Ishikawa (cell line): ENCODE results near the gene CHAC1.

Source experiments
- CEBPB ChIP-seq: IDR thresholded peaks from 2 replicates; pipeline ENCODE4 v1.6.1; 2012
- CREB1 ChIP-seq: IDR thresholded peaks from 2 replicates; pipeline ENCODE4 v1.6.1; 2012; ENCODE audit warnings: low read depth
- EP300 ChIP-seq: IDR thresholded peaks from 2 replicates; pipeline ENCODE4 v1.6.1; 2012; ENCODE audit warnings: borderline replicate concordance
- FOXM1 ChIP-seq: IDR thresholded peaks from 2 replicates; pipeline ENCODE4 v1.6.1; 2012; ENCODE audit warnings: low read depth, borderline replicate concordance
- MAX ChIP-seq: IDR thresholded peaks from 2 replicates; pipeline ENCODE4 v1.6.1; 2012
- NFIC ChIP-seq: IDR thresholded peaks from 2 replicates; pipeline ENCODE4 v1.6.1; 2012
- RAD21 ChIP-seq: IDR thresholded peaks from 2 replicates; pipeline ENCODE4 v1.6.1; 2012; ENCODE audit warnings: low read depth
- TAF1 ChIP-seq: IDR thresholded peaks from 2 replicates; pipeline ENCODE4 v1.6.1; 2012; ENCODE audit warnings: low read depth, mild to moderate bottlenecking
- TCF12 ChIP-seq: IDR thresholded peaks from 2 replicates; pipeline ENCODE4 v1.6.1; 2012; ENCODE audit warnings: low read depth
- TEAD4 ChIP-seq: IDR thresholded peaks from 2 replicates; pipeline ENCODE4 v1.6.1; 2012
- USF1 ChIP-seq: IDR thresholded peaks from 2 replicates; pipeline ENCODE4 v1.6.1; 2012
- YY1 ChIP-seq: IDR thresholded peaks from 2 replicates; pipeline ENCODE4 v1.6.1; 2012; ENCODE audit warnings: low read depth
- ZBTB7A ChIP-seq: IDR thresholded peaks from 2 replicates; pipeline ENCODE4 v1.6.1; 2012; ENCODE audit warnings: low read depth
- TF ChIP-seq, protein P1 (sequence below): IDR thresholded peaks from 2 replicates; pipeline ENCODE4 v1.6.1; 2012; ENCODE audit warnings: low read depth, mild to moderate bottlenecking

The CHAC1 gene

DNA sequence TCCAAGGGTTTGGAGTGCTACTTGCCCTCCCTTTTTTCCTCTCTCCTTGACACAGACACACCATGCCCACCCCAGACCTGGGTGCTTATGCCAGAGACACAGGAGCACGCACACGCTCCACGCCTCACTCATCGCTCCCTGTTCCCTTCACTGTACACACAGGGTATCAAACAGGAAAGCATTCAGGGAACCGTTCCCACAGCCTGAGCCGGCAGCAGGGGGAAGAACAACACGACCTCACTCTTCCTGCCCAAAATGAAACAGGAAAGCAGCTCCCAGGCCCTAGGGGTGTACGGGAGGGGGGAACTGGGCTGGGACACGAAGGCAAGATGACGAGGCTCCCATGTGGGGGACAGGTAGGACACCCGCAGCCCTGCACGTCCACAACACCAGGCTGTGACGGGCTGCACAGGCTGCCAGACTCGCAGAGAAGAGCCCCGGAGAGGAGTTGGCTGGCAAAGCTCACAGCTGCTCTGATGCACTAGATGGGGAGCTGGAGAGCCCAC is 12.9 kb upstream of the CHAC1 start:
- no peak for TF ChIP-seq FOXM1
- TF ChIP-seq NFIC = no peak
- no peak for TF ChIP-seq MAX
- TF ChIP-seq, protein P1, sequence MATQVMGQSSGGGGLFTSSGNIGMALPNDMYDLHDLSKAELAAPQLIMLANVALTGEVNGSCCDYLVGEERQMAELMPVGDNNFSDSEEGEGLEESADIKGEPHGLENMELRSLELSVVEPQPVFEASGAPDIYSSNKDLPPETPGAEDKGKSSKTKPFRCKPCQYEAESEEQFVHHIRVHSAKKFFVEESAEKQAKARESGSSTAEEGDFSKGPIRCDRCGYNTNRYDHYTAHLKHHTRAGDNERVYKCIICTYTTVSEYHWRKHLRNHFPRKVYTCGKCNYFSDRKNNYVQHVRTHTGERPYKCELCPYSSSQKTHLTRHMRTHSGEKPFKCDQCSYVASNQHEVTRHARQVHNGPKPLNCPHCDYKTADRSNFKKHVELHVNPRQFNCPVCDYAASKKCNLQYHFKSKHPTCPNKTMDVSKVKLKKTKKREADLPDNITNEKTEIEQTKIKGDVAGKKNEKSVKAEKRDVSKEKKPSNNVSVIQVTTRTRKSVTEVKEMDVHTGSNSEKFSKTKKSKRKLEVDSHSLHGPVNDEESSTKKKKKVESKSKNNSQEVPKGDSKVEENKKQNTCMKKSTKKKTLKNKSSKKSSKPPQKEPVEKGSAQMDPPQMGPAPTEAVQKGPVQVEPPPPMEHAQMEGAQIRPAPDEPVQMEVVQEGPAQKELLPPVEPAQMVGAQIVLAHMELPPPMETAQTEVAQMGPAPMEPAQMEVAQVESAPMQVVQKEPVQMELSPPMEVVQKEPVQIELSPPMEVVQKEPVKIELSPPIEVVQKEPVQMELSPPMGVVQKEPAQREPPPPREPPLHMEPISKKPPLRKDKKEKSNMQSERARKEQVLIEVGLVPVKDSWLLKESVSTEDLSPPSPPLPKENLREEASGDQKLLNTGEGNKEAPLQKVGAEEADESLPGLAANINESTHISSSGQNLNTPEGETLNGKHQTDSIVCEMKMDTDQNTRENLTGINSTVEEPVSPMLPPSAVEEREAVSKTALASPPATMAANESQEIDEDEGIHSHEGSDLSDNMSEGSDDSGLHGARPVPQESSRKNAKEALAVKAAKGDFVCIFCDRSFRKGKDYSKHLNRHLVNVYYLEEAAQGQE = no peak
- no peak for TF ChIP-seq USF1
- no peak for TF ChIP-seq TAF1
- no peak for TF ChIP-seq YY1

- TF ChIP-seq CREB1 (no peak), FOXM1 (no peak), YY1 (no peak), TAF1 (no peak), NFIC (no peak), MAX (no peak)
- TF ChIP-seq, protein P1 = no peak
Measured at GRCh38 chr15:40941068-40941527, 12.2 kb upstream of the CHAC1 start.

GRCh38 chr15:40941528-40942336 is 11.5 kb upstream of the CHAC1 start:
- peak; percentile 59; the same call in 1 of the 2 replicates for TF ChIP-seq ZBTB7A
- no peak for TF ChIP-seq CREB1
- TF ChIP-seq, protein P1 = no peak
- peak; percentile 52 for TF ChIP-seq USF1
- TF ChIP-seq TCF12 = peak; percentile 30; the same call in 1 of the 2 replicates
- peak; percentile 42 for TF ChIP-seq YY1
- no peak for TF ChIP-seq FOXM1
- TF ChIP-seq TAF1 = no peak
- TF ChIP-seq RAD21 = peak; percentile 48; the same call in 1 of the 2 replicates
- TF ChIP-seq EP300 = no peak
- TF ChIP-seq CEBPB = no peak
- no peak for TF ChIP-seq NFIC
- TF ChIP-seq MAX = peak; percentile 72
- peak; percentile 57; the same call in 1 of the 2 replicates for TF ChIP-seq TEAD4

- no peak for TF ChIP-seq CREB1
- TF ChIP-seq YY1 = no peak
Measured at GRCh38 chr15:40942337-40942854, 10.9 kb upstream of the CHAC1 start.
